ENCODE measurements around the gene CLINT1.
A peak's percentile ranks its signal among the peaks of the same experiment; 100 is the strongest.

Gene CLINT1

GRCh38 chr5:157748760-157749461 is 110.0 kb downstream of the CLINT1 start:
- no peak for DNase-seq

GRCh38 chr5:157747766-157748700 is 110.9 kb downstream of the CLINT1 start:
- DNase-seq = no peak

GRCh38 chr5:157747173-157747740 is 111.7 kb downstream of the CLINT1 start:
- DNase-seq = no peak

- DNase-seq = no peak
Observed at GRCh38 chr5:157745041-157745456, 113.9 kb downstream of the CLINT1 start.

- peak in 1 of 2 experiments; percentile 19 for DNase-seq
Observed at GRCh38 chr5:157744051-157745011, 114.6 kb downstream of the CLINT1 start.

- DNase-seq = peak; percentile 88 to 91
Observed at GRCh38 chr5:157743163-157744050, 115.5 kb downstream of the CLINT1 start, which contains the start of gene LSM11. LSM11 (plus strand) TSS chr5:157743712; CDS start chr5:157743751, 39 bp downstream.

- no peak for DNase-seq
Observed at GRCh38 chr5:157741131-157741530, 117.8 kb downstream of the CLINT1 start.

GRCh38 chr5:157740229-157740610 is 118.7 kb downstream of the CLINT1 start:
- DNase-seq = no peak

GRCh38 chr5:157739388-157740228 is 119.3 kb downstream of the CLINT1 start:
- no peak for DNase-seq

GRCh38 chr5:157735991-157736390 is 123.0 kb downstream of the CLINT1 start:
- DNase-seq = no peak
